NCI-H345 (cell line): ENCODE data around the gene ZBTB40.

Experiments used
- DNase-seq: peaks from one replicate; lab custom pipeline; 2025; lab: John Stamatoyannopoulos, UW

ZBTB40 gene

DNA sequence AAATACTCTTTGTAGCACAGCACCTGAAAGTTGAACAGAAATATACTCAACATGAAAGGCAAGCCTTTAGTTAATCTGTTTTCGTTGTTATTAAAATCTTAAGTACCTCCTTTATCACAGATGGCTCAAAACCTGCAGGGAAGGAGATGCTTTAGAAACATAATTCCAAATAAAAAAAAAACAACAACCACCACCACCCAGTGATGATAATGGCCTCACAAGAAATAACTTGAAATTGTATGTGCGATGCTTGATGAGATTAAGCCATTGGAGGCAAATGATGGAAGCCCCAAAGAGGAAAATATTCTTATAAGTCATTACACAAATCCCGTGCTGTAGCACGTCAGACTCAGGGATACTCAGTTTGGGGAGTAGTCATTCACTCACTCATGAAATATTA, 24.9 kb upstream of the ZBTB40 start:
- no peak for DNase-seq

DNA sequence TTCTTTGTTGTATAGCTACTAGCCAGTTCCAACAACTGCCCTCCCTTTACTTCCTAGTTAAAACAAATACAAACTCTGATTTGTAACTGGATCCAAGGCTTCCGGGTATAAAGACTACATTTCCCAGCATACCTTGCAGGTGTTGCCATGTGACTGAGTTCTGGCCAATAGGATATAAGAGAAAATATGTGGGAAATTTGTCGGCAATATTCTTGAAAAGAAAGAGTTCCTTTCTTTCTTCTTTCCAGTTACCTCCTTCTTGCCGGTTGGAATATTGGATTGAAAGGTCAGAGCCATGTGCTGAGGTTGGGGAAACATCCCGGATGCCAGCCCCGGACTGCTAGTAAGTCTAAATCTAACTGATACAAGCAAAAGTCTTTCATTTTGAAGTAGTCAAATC, 23.0 kb upstream of the ZBTB40 start:
- no peak for DNase-seq

DNA sequence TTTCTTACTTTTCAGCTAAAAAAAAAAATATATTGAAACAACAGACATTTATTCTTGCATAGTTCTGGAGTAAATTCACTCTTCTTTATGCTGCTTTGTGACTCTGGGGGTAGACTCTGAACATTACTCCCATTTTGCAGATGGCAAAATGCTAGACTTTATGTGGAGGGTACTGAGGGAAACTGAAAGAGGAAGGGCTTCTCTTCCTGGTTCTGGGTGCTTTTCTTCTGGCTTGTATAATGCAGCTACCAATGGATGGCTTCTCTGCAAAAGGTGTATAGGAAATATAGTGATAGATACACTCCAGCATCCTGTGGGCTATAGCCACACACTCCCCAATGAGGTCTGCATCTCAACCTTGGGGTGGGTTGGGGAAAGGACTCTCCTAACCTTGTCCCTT, 19.7 kb upstream of the ZBTB40 start:
- DNase-seq: no peak

DNA sequence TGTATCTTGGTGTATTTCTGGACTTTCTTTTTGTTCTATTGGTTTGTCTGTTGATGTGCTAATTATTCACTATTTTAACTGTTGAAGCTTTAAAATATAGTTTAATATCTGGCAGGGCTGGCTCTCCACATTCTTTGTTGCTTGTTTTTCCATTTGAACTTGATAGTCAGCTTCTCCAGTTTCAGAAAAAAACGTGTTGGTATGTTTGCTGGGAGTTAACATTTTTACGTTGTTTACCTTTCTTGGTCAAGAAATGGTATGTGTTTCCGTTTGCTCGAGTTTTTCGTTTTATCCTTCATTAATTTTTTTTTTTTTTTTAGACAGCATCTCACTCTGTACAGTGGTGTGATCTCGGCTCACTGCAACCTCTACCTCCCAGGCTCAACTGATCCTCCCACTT, 16.9 kb upstream of the ZBTB40 start:
- DNase-seq: no peak

DNA sequence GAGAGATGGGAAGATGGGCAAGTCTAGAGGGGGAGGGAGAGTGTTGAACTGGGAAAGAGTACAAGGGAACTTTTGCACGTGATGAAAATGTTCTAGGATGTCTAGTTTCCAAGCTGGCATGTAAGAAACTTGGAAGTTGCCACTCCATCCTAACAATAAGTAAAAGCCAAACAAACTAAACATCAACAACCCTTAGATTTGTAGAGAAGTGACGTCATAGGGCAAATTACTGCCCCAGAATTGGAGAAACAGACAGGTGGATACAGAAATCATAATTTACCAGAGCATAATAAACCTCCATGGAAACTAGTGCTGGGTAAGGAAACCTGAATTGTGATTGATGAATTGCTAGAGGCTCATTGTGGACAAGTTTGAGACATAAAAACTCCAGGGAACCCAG, 14.7 kb upstream of the ZBTB40 start:
- no peak for DNase-seq

DNA sequence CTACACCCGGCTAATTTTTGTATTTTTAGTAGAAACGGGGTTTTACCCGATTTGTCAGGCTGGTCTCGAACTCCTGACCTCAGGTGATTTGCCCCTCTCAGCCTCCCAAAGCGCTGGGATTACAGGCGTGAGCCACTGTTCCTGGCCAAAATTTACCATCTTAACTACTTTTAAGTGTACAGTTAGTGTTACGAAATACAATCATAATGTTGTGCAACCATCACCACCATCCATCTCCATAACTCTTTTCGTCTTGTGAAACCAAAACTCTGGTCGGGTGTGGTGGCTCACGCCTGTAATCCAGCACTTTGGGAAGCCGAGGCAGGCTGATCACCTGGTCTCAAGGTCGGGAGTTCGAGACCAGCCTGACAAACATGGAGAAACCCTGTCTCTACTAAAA, 14.1 kb upstream of the ZBTB40 start:
- DNase-seq: no peak

DNA sequence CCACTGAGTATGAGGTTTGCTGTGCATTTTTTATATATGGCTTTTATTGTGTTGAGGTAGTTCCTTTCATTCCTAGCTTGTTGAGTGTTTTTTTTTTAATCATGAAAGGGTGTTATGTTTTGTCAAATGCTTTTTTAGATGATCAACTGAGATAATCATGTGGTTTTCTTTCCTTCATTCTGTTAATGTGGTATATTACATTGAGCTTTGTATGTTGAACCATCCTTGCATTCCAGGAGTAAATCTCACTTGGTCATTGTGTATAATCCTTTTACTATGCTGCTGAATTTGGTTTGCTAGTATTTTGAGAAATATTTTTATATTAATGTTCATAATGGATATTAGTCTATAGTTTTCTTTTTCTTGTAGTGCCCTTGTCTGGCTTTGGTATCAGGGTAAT, 11.1 kb upstream of the ZBTB40 start:
- DNase-seq: no peak

DNA sequence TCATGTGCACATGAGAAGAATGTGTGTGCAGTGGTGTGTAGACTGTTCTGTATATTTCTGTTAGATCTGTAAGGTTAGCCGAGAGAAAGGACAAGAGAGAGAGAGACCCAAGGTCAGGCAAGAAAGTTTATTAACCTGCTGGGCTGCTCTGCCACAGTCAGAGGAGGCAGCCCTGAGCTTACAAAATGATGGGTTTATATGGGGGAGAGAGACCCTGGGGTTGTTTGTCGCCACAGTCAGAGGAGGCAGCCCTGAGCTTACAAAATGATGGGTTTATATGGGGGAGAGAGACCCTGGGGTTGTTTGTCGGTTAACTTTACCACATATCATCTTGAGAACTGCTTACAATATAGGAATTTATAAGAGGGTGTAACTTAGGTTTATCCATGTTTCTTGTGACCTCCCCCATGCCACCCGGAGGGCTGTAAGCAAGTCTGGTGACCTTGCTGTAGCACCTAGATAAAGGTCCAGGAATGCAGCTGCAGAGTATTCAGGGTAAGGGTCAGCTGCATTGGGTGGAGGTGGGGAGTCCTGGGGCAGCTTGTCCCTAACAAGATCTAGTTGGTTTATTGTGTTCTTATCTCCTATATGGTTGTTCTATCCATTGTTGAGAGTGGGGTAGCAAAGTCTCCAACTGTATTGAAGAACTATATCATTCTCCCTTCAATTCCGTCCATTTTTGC, 9.3 kb upstream of the ZBTB40 start:
- DNase-seq: no peak

DNA sequence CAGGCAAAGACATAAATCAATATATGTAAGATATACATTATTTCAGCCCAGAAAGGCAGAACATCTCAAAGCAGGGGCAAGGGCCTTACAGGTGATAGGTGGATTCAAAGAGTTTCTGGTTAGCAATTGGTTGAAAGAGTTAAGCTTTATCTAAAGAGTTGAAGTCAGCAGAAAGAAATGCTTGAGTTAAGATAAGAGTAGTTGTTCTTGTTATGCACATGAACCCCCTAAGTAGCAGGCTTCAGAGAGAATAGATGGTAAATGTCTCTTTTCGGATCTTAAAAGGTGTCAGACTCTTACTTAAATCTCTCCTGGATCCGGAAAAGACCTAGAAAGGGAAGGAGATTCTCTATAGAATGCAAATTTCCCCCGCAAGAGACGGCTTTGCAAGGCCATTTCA, 8.3 kb upstream of the ZBTB40 start:
- DNase-seq: no peak

DNA sequence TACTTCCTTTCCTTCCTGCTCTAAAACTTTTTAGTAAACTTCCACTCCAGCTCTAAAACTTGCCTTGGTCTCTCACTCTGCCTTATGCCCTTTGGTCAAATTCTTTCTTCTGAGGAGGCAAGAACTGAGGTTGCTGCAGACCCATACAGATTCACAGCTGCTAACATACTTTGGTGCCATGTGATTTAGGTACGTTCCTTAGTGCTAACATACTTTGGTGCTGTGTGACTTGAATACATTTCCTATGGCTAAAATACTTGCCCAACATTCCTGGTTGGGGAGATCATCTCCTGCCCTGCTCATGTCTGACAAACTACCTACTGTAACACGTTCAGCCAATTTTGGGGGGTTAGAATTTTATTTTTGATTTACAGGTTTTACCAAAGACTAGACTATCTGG, 6.8 kb upstream of the ZBTB40 start:
- no peak for DNase-seq

DNA sequence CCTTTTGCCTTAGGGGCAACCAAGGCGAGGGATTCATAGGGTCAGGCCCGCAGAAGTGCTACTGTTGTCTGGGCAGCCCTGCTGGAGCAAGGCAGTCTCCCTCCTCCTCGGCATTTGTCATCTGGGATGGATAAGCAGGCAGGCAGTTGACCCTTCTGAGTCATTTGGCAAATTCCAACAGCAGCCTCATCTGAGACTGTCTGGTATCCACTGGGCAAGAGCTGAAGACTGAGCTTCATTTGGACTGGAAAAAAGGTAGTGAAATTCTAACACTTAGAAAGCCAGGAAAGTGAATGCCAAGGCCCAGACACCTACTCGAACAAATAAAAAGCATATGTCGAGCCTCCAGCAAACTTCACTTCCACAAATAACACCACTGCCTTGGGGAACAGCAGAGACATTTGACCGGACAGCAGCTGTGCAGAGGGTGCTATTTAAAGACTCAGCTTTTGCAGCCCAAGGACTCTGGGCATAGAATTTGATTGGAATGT, 4.0 kb upstream of the ZBTB40 start:
- DNase-seq: no peak

DNA sequence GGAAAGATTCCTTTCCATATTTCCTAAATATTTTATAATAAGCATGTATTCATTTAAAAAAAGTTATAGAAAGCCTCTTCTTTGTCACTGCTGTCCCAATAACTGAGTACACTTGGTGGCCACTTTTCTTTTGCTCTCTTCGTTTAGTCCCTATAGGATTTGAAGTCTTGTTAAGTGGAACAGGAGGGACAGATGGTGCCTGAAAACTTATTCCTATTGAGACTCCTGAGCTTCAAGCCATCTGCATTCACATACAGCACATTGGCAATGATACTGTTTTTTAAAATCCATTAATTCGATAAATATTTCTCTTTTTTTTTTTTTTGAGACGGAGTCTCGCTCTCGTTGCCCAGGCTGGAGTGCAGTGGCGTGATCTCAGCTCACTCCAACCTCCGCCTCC, 2.0 kb upstream of the ZBTB40 start:
- no peak for DNase-seq

DNA sequence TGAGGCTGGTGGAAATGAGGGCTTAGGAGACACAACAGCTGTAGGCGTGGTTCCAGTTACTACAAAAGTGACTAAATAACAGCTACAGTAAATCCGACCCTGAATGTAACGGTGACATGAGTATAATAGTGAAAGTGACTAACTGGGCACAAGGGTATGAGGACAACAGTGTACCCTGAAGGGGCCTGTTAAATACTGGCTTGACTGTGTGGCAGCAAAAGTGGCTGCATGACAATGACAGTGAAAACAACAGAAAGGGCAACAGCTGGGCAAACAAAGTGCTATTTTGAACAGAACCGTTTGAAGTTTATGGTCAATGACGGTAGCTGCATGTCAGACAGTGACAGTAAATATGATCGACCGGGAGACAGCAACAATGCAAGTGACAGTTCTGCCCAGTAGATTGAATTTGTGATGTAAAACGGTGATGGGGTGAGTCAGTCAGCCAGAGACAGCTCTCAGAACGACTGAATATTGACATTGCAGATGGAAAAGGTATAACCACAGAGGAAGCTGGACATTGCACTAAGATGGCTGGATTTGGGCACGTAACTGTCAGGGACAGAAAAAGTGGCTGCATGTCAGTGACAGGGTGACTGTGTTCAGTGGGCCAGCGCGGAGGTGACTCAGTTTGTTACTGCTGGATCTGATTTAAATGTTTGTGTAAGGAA, 1.2 kb upstream of the ZBTB40 start:
- peak; percentile 91 for DNase-seq

DNA sequence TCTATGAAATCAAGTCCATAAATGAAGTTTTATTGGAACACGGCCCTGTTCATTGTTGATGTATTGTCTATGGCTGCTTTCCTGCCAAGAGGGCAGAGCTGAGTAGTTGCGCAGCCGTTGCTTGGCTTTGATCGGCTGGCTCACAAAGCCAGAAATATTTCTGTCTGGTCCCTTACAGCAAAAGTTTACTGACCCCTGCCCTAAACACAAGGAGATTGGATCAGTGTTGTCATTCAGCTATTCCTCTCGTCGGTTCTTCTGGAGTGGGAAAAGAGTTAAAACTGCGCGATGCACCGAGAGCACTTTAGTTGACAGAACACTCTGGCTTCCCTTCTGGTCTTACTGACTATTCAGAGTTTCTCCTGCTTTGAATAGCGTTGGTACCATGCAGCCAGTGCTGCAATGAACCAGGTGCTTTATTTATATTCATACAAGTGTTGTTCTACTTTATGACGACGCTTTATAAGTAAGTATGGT, 868 bp downstream of the ZBTB40 start:
- DNase-seq: peak; percentile 45

DNA sequence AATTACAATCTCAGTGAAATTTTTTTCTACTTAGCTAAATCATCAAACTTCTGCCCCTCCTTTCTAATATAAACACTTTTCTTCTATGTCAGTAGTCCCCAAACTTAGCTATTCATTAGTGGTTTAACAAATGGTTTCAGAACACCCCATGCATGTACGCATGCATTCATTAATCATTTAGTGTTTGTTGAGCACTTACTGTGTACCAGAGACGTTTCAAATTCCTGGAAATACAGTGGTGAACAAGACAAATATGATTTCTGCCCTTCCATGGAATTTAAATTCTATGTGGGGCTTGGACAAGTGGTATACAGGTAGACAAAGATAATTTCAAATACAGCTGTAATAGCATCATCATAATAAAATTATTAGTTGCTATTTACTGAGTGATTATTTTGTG, 1.5 kb downstream of the ZBTB40 start:
- DNase-seq: no peak

DNA sequence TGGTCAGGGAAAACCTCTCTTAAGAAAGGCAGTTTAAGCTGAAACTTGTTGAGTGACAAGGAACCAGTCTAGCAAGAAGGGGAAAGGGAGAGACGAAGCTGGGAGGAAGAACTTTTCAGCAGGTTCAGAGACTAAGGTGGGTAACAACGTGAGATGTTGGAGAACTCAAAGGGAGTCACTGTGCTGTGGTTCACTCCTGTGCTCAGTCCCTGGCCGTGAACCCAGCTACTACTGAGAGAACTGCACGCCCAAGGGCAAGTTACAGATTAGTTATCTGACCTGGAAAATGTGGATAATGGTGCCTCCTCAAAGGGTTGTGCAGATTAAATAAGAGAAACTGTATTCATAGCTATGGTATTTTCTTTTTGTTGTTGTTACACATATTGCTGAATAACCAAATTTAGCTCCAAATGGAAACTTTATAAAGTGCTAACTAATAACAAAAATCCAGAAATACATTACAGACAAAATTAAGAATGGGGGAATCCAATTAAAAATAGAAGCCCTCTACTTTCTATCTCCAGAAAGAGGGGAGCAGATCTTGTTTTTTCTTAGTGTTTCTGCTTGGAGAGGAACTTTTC, 2.9 kb downstream of the ZBTB40 start:
- DNase-seq: no peak

DNA sequence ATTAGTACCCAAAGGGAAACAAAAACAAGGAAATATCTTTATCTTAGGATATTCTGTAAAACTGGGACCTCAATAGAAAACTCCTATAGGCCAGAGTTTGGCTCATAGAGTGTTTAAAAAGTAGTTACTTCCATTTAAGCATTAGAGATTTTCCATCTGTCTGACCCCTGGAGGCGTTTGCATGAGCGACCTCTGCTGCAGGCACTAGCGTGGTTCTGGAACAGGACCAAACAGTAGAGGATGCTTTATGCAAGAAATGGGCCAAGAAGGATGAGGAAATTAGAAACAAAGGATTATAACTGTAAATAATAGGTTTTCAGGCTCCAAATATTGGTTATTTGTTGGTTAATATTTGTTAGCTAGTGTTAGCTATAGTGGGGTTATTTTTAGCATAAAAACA, 5.7 kb downstream of the ZBTB40 start:
- DNase-seq: no peak

DNA sequence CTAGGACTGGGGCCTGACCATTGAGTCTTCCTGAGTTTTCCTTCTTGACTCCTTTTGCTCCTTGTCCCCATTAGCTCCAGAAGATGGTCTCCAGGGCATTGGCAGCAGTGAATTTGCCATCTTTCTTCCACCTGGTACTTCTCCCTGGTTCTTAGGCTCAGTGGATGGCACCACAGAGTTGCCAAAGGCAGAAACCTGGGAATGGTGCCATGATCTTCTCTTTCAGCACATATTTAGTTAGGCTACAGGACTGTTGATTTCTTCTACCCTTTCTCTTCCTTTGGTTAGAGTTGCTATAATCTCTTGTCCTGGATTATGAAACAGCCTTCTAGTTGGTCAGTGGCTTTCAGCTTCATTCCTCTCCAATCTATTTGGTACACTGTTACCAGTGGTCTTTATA, 6.2 kb downstream of the ZBTB40 start:
- no peak for DNase-seq

DNA sequence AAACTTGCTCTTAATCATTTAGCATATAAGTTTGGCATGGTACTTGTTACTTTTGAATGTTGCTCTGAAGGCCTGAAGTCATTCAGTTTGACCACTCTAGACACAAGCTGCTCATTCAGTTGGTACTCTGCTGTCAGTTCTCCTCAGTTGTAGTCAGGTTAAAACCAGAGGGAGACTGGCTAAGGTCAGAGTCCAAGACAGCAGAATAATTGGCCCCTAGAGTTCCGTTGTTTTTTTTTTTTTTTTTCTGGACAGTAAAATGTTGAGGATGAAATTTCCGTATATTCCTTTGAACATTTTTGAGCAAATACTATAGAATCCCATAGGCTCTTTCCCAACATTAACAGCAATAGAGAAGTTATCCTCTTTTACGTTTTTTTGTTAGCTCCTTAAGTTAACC, 9.4 kb downstream of the ZBTB40 start:
- no peak for DNase-seq

DNA sequence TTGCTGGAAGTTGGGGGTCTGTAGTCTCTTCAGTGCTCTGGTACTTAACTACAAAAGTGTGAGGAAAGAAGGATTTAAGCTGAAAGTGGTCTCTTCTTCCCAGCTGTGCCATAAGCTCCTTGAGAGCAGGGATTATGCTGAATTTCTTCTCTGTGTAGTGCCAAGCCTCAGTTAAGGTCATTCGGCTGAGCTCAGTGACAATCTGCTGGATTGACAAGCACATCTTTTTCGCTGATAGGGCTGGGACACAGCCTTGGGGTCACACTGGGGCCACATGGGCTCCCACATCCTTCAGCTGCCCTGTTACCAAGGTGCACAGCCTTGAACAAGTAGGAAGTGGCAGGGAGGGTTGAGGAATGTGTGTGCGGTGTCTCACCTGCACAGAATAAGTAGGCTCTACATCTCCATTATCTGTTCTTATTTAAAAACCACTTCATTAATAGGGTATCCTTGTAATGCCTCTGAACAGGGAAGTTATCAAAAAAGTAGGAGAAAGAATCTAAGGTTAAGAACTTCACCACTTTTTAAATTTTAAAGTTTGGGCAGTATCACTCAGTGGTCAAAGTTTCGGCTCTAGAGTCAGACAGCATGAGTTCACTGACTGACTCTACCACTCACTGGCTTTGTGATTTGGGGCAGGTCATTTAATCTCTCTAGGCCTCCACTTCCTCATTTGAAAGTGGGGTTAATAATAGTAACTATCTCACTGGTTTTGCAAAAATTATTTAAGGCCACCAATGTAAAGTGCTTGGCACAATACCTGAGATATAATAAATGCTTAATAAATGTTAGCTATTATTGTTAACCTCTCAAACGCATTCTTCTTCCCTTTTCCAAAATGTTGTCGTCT, 10.3 kb downstream of the ZBTB40 start:
- DNase-seq: no peak

DNA sequence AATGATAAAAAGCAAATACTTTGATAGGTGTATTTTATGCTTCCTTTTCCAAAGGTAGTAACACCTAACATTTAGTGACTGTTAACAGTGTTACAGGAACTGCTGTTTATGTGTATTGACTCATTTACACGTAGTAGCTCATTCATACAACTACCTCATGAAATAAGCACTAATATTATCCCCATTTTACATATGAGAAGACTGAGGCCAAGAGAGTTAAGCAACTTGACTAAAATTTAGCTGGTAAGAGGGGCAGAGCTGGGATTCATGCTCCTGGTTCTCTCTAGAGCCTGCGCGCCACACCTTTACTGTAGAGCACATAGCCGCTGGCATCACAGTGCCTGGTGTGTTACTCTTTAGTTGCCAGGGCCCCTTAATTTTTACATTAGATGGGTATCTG, 11.3 kb downstream of the ZBTB40 start:
- DNase-seq: no peak

DNA sequence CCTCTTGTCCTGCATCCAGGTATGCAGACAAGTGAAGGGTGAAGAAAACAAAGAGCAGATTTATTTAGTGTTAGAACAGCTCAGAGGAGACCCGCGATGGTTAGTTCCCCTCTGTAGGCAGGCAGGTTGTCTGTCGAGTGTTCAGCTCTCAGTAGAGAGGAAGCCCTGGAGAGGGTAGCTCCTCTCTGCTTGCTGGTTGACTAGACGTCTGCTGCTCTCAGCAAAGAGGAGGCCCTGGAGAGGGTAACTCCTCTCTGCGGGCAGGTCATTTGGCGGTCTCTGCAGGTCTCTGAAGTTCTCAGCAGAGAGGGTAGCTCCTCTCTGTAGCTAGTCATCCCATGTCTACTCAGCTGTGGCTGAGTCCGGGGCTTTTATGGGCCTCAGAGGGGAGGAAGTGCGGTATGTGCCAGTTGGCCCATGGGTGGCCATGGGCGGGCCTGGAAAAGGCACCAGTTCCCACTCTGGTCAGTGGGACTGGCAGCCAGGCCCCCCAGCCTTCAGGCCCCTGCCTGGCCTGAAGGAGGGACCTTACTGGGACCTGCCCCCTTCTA, 13.4 kb downstream of the ZBTB40 start:
- no peak for DNase-seq
